Adrenal gland (tissue), 5 donors: Measurements from ENCODE around the gene PIGS.

ENCODE experiments used
- CTCF ChIP-seq, 6 experiments: fragments of 450-650 bp in 4 of 6; fragments of 200-600 bp in 2 of 6; sonication (generic) in 1 of 6; IDR thresholded peaks; 1 replicate in 5 of 6; 2 replicates in 1 of 6; pipeline versions ENCODE4 v1.5.1 to v1.8.0; 2016 to 2021; ENCODE audit warnings: antibody characterized with exemption in 6 of 6, mild to moderate bottlenecking in 2 of 6, moderate library complexity in 1 of 6
- POLR2A ChIP-seq, 2 donors: fragments of 450-650 bp; IDR thresholded peaks; one replicate each; pipeline ENCODE4 v1.6.1; 2017; ENCODE audit warnings: antibody characterized with exemption in 2 of 2, mild to moderate bottlenecking in 2 of 2, moderate library complexity in 1 of 2
- donor health status: DM: no; HTN: no; CAD: no.

DNA sequence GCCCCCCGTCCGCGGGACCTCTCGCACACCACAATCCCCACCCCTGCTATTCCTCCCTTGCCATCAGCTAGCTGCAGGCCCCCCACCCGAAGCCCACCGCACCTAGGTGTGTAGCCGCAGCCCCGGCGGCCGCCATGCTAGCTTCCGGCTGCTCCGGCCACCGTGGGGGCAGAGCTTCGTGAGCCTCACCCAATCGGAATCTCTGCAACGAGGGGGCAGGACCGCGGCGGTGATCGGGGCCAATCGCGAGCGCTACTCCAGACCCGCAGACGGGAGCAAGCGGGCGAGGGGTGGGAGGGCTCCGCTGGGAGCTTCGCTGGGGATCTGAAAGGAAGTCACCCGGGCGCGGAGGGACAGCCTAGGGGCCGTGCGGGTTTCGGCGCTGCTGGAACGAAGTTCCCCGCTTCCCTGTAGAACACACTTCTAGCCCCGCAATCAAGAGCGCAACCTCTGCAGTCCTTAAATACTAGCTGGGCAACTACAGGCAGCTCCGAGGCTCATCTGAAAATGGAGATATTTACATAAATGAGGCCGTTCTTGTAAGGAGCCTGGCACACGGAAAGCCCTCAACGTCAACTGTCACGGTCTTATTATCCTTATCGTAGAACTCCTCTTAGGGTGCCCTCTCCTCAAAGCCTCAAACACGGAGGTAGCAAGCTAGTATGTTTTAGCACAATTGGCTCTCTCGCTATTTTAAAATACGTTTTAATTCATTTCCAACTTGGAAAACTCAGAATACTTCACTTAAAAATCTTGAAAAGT is at the start of gene PIGS:
- TF ChIP-seq POLR2A (IDR thresholded peaks at IDR 0.05) (peak; percentile 52 to 84), CTCF (IDR thresholded peaks at IDR 0.05) (peak in 1 of 6 experiments; percentile 1)
